Measurements from ENCODE around the gene GABARAP.

GABARAP gene

GRCh38 chr17:7249830-7250229, 7.6 kb upstream of the GABARAP start:
- H4K20me1 ChIP-seq (ENCODE audit: insufficient read depth, low read length) = no peaks in the 10 kb centered on the region
- peaks cover 32% of the 10 kb centered on the region for H3K36me3 ChIP-seq (ENCODE audit: insufficient read depth, low read length)

DNA sequence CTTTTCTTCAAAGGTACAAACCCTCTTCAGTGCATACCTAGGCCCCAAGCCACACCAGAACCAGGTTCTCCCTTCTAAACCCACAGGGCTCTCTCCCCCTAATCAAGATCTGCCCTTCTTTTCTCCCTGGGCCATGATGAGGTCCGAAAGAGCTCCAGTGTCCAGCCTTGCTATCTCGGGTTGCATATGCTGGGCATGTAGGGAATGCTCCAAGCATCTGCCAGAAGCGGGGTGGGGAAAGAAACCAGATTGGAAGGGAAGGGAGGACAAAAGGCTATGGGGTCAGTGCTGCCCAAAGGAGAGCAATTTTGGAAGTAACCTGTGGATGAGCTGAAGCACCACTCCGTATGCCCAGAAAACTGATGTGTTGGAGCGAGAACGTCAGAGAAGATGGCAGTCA, 7.0 kb upstream of the GABARAP start:
- Histone ChIP-seq H2AFZ (ENCODE audit: low read length) (no peak overlapping the region), H3K36me3 (ENCODE audit: insufficient read depth, low read length) (peaks cover 32% of the 10 kb centered on the region), H3K4me2 (ENCODE audit: low read length) (peak overlapping the region; percentile 99), H3K9me3 (ENCODE audit: low read length) (no peaks in the 10 kb centered on the region), H3K4me3 (ENCODE audit: low read depth, low read length, poor library complexity, severe bottlenecking) (peak overlapping the region; percentile 77), H3F3A (ENCODE audit: insufficient read depth, low read length) (no peaks in the 10 kb centered on the region), H3K4me1 (ENCODE audit: insufficient read depth, low read length, severe bottlenecking) (peaks cover 32% of the 10 kb centered on the region), H3K27me3 (ENCODE audit: insufficient read depth, low read length) (no peaks in the 10 kb centered on the region), H3K27ac (ENCODE audit: low read depth, low read length, poor library complexity, severe bottlenecking) (no peak overlapping the region), H3K79me2 (ENCODE audit: insufficient read depth, low read length) (peaks cover 31% of the 10 kb centered on the region), H3K9me2 (ENCODE audit: low read depth, low read length) (no peaks in the 10 kb centered on the region), H3K9ac (ENCODE audit: low read length) (peak overlapping the region; percentile 97; the same call in 1 of the 2 replicates), H4K20me1 (ENCODE audit: insufficient read depth, low read length) (no peaks in the 10 kb centered on the region)
- no peak for TF ChIP-seq EZH2 (IDR thresholded peaks at IDR 0.05; ENCODE audit: borderline replicate concordance, low read length)
- TF ChIP-seq, protein P1, sequence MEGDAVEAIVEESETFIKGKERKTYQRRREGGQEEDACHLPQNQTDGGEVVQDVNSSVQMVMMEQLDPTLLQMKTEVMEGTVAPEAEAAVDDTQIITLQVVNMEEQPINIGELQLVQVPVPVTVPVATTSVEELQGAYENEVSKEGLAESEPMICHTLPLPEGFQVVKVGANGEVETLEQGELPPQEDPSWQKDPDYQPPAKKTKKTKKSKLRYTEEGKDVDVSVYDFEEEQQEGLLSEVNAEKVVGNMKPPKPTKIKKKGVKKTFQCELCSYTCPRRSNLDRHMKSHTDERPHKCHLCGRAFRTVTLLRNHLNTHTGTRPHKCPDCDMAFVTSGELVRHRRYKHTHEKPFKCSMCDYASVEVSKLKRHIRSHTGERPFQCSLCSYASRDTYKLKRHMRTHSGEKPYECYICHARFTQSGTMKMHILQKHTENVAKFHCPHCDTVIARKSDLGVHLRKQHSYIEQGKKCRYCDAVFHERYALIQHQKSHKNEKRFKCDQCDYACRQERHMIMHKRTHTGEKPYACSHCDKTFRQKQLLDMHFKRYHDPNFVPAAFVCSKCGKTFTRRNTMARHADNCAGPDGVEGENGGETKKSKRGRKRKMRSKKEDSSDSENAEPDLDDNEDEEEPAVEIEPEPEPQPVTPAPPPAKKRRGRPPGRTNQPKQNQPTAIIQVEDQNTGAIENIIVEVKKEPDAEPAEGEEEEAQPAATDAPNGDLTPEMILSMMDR (IDR thresholded peaks at IDR 0.05; ENCODE audit: low read length) = no peak

More at GRCh38 chr17:7249830-7250229, 7.6 kb upstream of the GABARAP start:
- no peaks in the 10 kb centered on the region for H3K27me3 ChIP-seq (ENCODE audit: insufficient read depth, low read length)
- H3K9me3 ChIP-seq (ENCODE audit: low read length) = no peaks in the 10 kb centered on the region
- no peak overlapping the region for H2AFZ ChIP-seq (ENCODE audit: low read length)
- H3K4me3 ChIP-seq (ENCODE audit: low read depth, low read length, poor library complexity, severe bottlenecking) = peak overlapping the region; percentile 77
- no peaks in the 10 kb centered on the region for H3K9me2 ChIP-seq (ENCODE audit: low read depth, low read length)
- peak overlapping the region; percentile 97 for H3K9ac ChIP-seq (ENCODE audit: low read length)
- no peaks in the 10 kb centered on the region for H3F3A ChIP-seq (ENCODE audit: insufficient read depth, low read length)
- no peak for TF ChIP-seq EZH2 (IDR thresholded peaks at IDR 0.05; ENCODE audit: borderline replicate concordance, low read length)
- TF ChIP-seq, protein P1 (IDR thresholded peaks at IDR 0.05; ENCODE audit: low read length) = no peak
- H3K4me2 ChIP-seq (ENCODE audit: low read length) = peak overlapping the region; percentile 99
- H3K27ac ChIP-seq (ENCODE audit: low read depth, low read length, poor library complexity, severe bottlenecking) = peak overlapping the region; percentile 15
- peaks cover 32% of the 10 kb centered on the region for H3K4me1 ChIP-seq (ENCODE audit: insufficient read depth, low read length, severe bottlenecking)
- H3K79me2 ChIP-seq (ENCODE audit: insufficient read depth, low read length) = peaks cover 31% of the 10 kb centered on the region

DNA sequence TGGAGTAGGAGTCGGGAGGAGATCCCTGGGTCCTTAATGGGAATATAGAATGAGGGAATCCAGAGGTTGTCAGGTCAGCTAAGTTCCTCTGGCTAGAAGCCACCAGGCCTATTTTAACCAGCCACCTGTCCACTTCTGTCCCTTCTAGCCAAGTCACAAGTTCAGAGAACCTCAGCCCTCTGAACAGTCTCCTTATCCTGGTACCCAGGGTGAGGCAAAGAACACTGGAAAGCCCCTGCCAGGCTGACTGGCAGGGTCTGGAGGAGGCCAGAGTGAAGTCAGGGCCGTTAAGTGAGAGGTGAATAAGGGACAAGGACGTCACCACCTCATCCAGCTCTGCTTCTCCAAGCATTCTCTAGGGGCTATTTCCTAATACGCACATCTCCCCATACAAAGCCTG, 6.5 kb upstream of the GABARAP start:
- peak overlapping the region; percentile 99 for H3K4me2 ChIP-seq (ENCODE audit: low read length)
- H3K36me3 ChIP-seq (ENCODE audit: insufficient read depth, low read length) = peaks cover 32% of the 10 kb centered on the region
- no peak for TF ChIP-seq EZH2 (IDR thresholded peaks at IDR 0.05; ENCODE audit: borderline replicate concordance, low read length)
- TF ChIP-seq, protein P1 (IDR thresholded peaks at IDR 0.05; ENCODE audit: low read length) = no peak
- H3K9me3 ChIP-seq (ENCODE audit: low read length) = no peaks in the 10 kb centered on the region
- no peaks in the 10 kb centered on the region for H4K20me1 ChIP-seq (ENCODE audit: insufficient read depth, low read length)
- no peak overlapping the region for H2AFZ ChIP-seq (ENCODE audit: low read length)
- H3K9ac ChIP-seq (ENCODE audit: low read length) = peak overlapping the region; percentile 97; the same call in 1 of the 2 replicates
- no peak overlapping the region for H3K27ac ChIP-seq (ENCODE audit: low read depth, low read length, poor library complexity, severe bottlenecking)
- no peaks in the 10 kb centered on the region for H3F3A ChIP-seq (ENCODE audit: insufficient read depth, low read length)
- H3K27me3 ChIP-seq (ENCODE audit: insufficient read depth, low read length) = no peaks in the 10 kb centered on the region
- H3K79me2 ChIP-seq (ENCODE audit: insufficient read depth, low read length) = peaks cover 31% of the 10 kb centered on the region
- H3K9me2 ChIP-seq (ENCODE audit: low read depth, low read length) = no peaks in the 10 kb centered on the region
- peaks cover 32% of the 10 kb centered on the region for H3K4me1 ChIP-seq (ENCODE audit: insufficient read depth, low read length, severe bottlenecking)
- peak overlapping the region; percentile 77 for H3K4me3 ChIP-seq (ENCODE audit: low read depth, low read length, poor library complexity, severe bottlenecking)

Data from OCI-LY1 (cell line).